ENCODE results near the gene NHERF2.
A peak's percentile ranks its signal among the peaks of the same experiment; 100 is the strongest.

The NHERF2 gene

GRCh38 chr16:2040787-2041522 is 14.3 kb downstream of the NHERF2 start:
- no peak for DNase-seq (ENCODE audit: low spot score)

- no peak for DNase-seq (ENCODE audit: low spot score)
Measured at GRCh38 chr16:2042171-2042985, 15.7 kb downstream of the NHERF2 start.

GRCh38 chr16:2042986-2043666 is 16.4 kb downstream of the NHERF2 start:
- DNase-seq (ENCODE audit: low spot score), result no peak

GRCh38 chr16:2043667-2044451 is 17.2 kb downstream of the NHERF2 start:
- no peak for DNase-seq (ENCODE audit: low spot score)

- DNase-seq (ENCODE audit: low spot score), result no peak
Measured at GRCh38 chr16:2044541-2044940, 17.8 kb downstream of the NHERF2 start.

- DNase-seq (ENCODE audit: low spot score), result no peak
Measured at GRCh38 chr16:2045965-2046892, 19.5 kb downstream of the NHERF2 start.

- DNase-seq (ENCODE audit: low spot score), result no peak
Measured at GRCh38 chr16:2046893-2047329, 20.2 kb downstream of the NHERF2 start.

- peak; percentile 93 for DNase-seq (ENCODE audit: low spot score)
Measured at GRCh38 chr16:2047330-2048115, 20.8 kb downstream of the NHERF2 start, which contains the start of the genes NTHL1 and TSC2. TSS of gene NTHL1 (minus strand) at chr16:2047834. CDS start at chr16:2047823, 11 bp downstream. TSS of gene TSC2 (plus strand) at chr16:2047985. CDS start at chr16:2048616, 631 bp downstream.

- no peak for DNase-seq (ENCODE audit: low spot score)
Measured at GRCh38 chr16:2048116-2048543, 21.4 kb downstream of the NHERF2 start.

GRCh38 chr16:2053211-2053610 is 26.5 kb downstream of the NHERF2 start:
- DNase-seq (ENCODE audit: low spot score), result no peak

GRCh38 chr16:2053897-2054296 is 27.2 kb downstream of the NHERF2 start:
- DNase-seq (ENCODE audit: low spot score), result no peak

- no peak for DNase-seq (ENCODE audit: low spot score)
Measured at GRCh38 chr16:2054543-2055245, 28.0 kb downstream of the NHERF2 start.

- peak; percentile 32 for DNase-seq (ENCODE audit: low spot score)
Measured at GRCh38 chr16:2056077-2056476, 29.4 kb downstream of the NHERF2 start.

- DNase-seq (ENCODE audit: low spot score), result peak; percentile 73
Measured at GRCh38 chr16:2056681-2057407, 30.1 kb downstream of the NHERF2 start.

- DNase-seq (ENCODE audit: low spot score), result no peak
Measured at GRCh38 chr16:2057438-2057837, 30.7 kb downstream of the NHERF2 start.

GRCh38 chr16:2058420-2058819 is 31.7 kb downstream of the NHERF2 start:
- no peak for DNase-seq (ENCODE audit: low spot score)

- no peak for DNase-seq (ENCODE audit: low spot score)
Measured at GRCh38 chr16:2058872-2059271, 32.2 kb downstream of the NHERF2 start.

- DNase-seq (ENCODE audit: low spot score), result no peak
Measured at GRCh38 chr16:2060346-2060745, 33.6 kb downstream of the NHERF2 start.
